ENCODE results near the gene FAAP100.
"Not testable (repeated sequence)": the region's sequence is repeated elsewhere in the genome, so short reads cannot be mapped to it uniquely, and the experiment has no call there.

FAAP100 gene

GRCh38 chr17:81538651-81539570 is 13.2 kb downstream of the FAAP100 start:
- no peak for DNase-seq (ENCODE audit: low read depth in 4 of 4, low spot score in 1 of 4)

- no peak for DNase-seq (ENCODE audit: low read depth in 4 of 4, low spot score in 1 of 4)
Measured at GRCh38 chr17:81537856-81538555, 14.1 kb downstream of the FAAP100 start.

- DNase-seq (ENCODE audit: low read depth in 4 of 4, low spot score in 1 of 4), result no peak
Measured at GRCh38 chr17:81537343-81537855, 14.8 kb downstream of the FAAP100 start.

- no peak for DNase-seq (ENCODE audit: low read depth in 4 of 4, low spot score in 1 of 4)
Measured at GRCh38 chr17:81536299-81537290, 15.6 kb downstream of the FAAP100 start.

- DNase-seq (ENCODE audit: low read depth in 4 of 4, low spot score in 1 of 4), result no peak
Measured at GRCh38 chr17:81535480-81536298, 16.5 kb downstream of the FAAP100 start.

- DNase-seq (ENCODE audit: low read depth in 4 of 4, low spot score in 1 of 4), result no peak
Measured at GRCh38 chr17:81535007-81535328, 17.2 kb downstream of the FAAP100 start.

- no peak for DNase-seq (ENCODE audit: low read depth in 4 of 4, low spot score in 1 of 4)
Measured at GRCh38 chr17:81534157-81535006, 17.8 kb downstream of the FAAP100 start.

GRCh38 chr17:81533339-81534141 is 18.6 kb downstream of the FAAP100 start:
- DNase-seq (ENCODE audit: low read depth in 4 of 4, low spot score in 1 of 4), result no peak

- no peak for DNase-seq (ENCODE audit: low read depth in 4 of 4, low spot score in 1 of 4)
Measured at GRCh38 chr17:81532490-81533287, 19.5 kb downstream of the FAAP100 start.

GRCh38 chr17:81531998-81532404 is 20.2 kb downstream of the FAAP100 start:
- not testable (repeated sequence) for DNase-seq (ENCODE audit: low read depth in 4 of 4, low spot score in 1 of 4)

GRCh38 chr17:81531013-81531412 is 21.1 kb downstream of the FAAP100 start:
- not testable (repeated sequence) for DNase-seq (ENCODE audit: low read depth in 4 of 4, low spot score in 1 of 4)

GRCh38 chr17:81529437-81529803 is 22.7 kb downstream of the FAAP100 start:
- no peak for DNase-seq (ENCODE audit: low read depth in 4 of 4, low spot score in 1 of 4)

GRCh38 chr17:81528651-81529436 is 23.3 kb downstream of the FAAP100 start:
- no peak for DNase-seq (ENCODE audit: low read depth in 4 of 4, low spot score in 1 of 4)

GRCh38 chr17:81528384-81528650 is 23.8 kb downstream of the FAAP100 start:
- DNase-seq (ENCODE audit: low read depth in 4 of 4, low spot score in 1 of 4), result no peak

- DNase-seq (ENCODE audit: low read depth in 4 of 4, low spot score in 1 of 4), result no peak
Measured at GRCh38 chr17:81527591-81528383, 24.4 kb downstream of the FAAP100 start, which contains the start of gene FSCN2. Gene FSCN2 (plus strand): TSS chr17:81528377. CDS start chr17:81528532, 155 bp downstream.
